SKM-1 treated with dmso at 0.1 percent for 144 hours (cell line): ENCODE measurements around the gene LRRC74A.

Experiments used
- DNase-seq: peaks from one replicate; lab custom pipeline; 2025; ENCODE audit not compliant: unreplicated experiment; lab: John Stamatoyannopoulos, UW

LRRC74A gene

DNA sequence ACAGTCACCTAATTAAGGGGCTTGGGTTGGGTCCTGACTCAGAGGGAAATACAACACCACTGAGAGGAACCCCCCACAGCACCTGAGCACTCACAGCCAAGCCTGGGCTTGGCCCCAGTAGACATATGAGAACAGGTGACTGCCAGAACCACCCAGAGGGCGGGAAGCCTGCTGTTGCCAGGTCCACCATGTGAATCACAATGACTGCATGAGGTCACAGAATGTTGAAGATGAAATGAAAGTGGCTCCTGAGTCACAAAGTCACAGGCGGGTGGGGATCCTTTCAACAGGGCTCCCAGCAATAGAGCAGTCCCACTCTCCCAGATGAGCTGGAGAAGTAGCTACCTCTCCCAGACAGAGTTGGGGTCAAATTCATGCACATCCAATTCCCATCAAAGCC lies at the start of gene LRRC74A:
Gene LRRC74A, plus strand, starts transcription at position 287 of the 400 bp plus-strand sequence. CDS start 290 bp downstream, outside the sequence.
- no peak for DNase-seq

DNA sequence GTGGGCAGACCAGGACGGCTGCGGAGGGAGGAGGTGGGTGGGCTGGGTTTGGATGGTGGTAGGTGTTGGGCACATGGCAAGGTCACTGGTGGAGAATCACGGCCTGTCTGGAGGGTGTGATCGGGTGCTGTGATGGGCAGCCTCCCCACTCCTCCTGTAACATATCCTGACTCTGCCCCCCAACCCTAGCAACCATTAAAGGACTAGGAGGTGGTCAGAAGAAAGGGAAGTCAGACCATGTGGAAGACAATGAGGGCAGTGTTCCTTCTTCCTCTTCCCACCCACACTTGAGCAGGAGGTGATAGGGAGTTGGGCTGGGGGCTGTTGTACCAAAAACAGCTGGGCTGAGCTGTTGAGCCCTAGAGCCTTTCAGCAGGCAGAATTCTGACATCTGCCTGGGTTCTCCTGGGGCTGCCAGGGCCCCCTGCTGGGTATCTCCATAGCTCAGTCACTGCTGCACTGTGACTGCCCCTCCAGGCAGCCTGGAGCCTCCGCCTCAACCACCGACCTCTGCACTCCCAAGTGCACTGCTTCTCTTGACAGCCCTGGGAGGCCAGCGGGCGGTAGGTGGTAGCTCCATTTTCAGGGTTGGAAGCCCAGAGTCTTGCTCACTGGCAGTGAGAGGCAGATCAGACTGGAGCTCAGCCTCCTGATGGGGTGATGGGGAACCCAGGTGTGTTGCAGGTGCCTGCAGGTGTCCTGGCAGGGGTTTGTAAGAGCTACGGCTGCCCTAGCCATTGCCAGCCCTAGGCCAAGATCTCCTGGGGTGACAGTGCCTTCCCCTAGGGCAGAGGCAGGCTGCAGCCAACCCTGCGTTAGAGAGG lies 49.6 kb upstream of the LRRC74A start:
- no peak for DNase-seq

DNA sequence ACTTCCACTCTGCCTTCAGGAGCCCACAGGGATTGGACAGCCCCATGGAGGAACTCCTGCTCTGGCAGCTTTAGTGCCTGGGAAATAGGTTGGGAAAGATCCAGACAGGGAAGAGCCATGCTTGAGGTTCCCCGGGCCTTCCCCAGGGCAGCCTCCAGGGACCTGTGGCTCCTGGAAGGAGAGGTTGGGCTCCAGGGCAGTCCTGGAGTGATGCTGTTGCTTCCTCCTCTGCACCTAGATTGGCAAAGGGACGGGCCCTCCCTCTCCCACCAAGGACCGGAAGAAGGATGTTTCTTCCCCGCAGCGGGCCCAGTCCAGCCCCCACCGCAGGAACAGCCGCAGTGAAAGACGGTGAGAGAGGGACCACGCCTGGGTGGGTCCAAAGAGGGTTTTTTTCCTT lies 48.5 kb upstream of the LRRC74A start:
- DNase-seq = no peak

DNA sequence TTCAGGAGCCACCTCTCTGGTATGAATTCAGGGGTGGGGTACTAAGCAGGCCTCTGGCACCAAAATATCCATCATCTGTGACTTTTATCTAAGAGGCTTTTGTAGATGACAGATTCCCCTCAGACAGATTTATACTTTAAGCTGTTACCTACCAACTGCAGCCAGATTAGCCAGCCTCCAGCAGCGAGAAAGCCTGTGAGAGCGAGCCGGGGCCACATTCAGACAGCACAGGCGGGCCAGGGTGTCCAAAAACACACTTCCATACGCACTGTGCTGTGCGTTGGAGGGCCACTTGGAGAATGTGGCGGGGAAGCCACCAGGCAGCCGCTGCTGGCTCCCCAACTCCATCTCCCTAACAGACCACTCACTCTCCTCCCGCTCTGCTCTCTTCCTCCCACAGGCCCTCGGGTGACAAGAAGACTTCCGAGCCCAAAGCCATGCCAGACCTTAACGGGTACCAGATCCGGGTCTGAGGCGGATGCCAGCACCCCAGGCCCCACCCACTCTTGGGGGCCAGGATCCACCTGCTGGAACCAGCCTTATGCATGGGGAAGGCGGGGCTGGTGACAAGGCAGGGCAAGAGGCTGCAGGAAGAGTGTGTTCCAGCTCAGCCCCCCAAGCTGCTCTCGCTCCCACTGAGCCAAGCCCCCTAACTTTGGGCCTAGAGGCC lies 47.5 kb upstream of the LRRC74A start:
- DNase-seq = no peak

DNA sequence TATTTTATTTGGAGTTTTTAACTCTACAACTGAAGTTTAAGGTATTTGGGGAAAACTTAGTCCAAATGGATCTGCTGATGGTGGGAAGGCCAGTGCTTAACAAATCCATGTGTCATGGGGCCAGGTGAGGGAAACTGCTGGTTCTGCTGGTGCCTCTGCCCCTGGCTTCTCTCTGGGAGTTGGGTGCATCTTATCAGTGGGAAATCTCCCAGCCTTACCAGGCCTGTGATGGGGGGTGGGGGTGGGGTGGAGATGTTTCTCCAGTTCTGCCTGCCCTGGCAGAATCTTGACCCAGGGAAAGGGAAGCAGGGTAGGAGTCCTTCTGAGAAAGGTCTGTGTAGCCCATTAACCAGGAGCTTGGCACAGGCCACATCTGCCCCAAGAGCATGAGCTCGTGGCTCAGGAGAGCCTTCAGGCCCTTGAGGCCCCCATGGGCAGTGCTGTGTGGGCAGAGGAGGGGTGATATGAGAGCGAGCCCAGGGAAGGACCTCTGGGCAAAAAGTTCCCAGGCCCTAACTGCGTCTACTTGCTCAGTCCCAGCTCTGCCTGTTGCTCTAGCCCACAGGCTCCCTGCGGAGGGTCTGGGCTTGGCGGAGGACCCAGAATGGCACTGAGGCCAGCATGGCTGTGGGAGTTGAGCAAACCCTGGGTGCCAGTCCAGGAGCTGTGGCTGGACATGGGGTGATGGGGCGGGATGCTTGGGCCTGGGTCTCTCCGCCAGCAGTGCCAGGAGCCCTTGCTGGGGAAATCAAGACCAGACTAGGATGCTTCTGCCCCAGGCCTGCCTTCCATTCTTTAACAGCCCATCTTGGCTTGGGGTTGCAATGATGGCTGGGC lies 46.8 kb upstream of the LRRC74A start:
- no peak for DNase-seq

DNA sequence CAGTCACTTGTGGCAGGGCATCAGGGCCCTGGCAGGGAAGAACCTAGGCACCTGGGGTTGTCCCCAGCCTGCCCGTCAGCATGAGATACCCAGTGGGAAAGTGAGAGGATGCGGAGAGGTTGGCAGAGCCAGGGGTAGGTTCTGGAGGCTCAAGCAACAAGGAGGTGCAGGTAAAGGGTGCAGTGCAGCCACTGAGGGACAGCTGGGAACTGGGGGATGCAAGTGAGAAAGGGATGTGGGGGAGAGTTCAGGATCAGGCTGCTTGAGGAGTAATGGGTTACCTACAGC lies 46.2 kb upstream of the LRRC74A start:
- no peak for DNase-seq

DNA sequence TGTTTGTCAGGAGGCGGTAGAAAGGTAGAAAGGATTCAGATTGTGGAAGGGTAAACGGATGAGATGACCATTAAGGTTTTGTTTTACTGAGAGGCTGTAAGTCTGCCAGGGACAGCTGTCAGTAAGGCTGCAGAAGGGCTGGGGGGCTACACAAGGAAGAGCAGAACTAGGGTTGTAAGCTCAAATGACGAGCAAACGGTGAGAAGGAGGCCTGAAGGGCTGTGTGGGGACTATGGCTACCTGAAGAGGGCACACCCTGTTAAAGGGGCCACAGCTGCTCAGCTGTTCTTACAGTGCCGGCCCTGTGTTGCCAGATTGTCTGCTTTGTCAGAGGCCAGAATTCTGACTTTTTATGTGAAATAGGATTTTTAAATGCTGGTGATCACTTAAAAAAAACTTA lies 45.8 kb upstream of the LRRC74A start:
- DNase-seq = no peak

DNA sequence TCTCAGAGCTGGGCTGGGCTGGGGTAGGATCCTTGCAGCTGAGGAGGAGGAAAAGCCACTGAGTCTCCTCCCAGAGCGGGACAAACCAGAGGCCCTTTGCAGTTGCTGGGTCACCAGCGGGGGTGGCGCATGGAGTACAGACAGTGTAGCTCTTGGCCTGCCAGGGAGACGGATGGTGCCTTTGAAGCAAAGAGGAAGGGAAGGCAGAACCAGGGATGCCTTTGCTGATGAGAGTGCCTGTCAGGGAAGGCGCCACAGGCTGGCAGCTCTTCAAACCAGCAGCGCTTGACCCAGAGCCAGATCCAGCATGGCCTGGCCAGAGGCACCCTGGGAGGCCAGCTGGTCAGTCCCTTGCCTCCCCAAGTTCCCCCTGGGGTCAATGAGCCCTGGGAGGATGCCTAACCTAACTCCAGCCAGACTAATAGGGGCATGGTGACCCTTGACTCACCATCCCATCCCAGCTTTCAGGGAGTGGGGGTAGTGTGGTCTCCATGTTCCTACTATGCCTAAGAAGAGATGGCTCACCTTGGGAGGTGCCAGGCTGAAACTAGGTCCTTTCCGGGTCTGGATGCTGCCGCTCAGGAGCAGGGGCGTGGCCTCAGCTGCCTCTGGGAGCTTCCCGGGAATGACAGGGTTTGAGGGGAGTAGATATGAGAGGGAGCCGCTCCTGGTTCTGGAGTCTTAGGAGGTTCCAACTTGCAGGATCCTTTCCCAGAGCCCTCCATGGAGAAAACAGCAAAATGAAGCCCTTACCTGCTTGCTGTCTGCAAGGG lies 45.1 kb upstream of the LRRC74A start:
- DNase-seq = no peak

DNA sequence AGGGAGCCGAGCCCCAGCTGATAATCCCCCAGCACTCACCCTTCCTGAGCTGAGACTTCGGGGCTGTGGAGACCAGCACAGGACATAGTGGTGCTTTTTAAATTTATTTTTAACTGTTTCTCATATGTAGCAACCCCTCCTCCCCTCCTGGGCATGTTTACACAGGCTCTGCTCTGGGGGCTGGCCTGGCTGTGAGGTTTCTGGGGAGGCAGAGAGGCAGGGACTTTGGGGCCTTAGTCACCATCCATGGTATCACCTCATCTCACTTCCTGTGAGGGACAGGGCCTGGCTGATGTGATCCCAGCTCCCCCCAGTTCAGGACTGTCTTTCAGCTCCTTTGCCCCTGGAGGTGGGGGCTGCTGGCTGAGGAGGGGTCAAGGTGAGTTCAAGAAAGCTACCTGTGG lies 44.6 kb upstream of the LRRC74A start:
- DNase-seq = no peak

DNA sequence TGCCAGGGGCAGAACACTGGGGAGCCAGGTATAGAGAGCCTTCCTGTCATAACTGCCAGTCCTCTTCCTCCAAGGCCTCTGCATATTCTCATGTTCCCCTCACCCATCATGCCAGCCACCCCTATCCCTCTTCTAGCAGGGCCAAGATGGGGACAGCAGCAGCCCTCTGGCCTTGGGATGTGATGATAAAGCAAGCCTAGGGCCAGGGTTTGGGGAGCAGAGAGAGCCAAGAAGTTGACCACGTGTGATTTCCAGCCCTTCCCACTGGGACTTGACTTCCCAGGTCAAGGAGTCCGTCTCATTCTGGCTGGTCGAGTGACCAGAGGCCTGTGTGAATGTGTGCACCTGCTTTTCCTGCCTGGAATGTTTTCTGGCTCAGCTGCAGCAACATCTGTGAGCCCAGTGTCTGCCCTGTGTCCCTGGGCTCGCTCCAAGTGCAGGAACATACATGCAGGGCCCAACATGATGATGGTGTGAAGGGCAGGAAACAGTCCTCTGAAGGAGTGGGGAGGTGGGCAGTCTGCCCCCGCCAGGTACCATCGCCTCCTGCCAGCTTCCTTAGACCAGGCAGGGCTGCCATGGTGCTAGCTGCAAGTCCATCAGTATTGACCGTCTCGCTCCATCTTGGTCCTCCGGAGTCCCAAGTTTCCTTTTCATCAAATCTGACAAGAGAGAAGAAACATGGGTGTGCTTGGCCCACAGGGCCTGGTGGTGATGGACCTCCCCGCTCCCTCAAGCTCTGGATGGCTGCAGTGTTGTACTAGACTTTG lies 43.9 kb upstream of the LRRC74A start:
- DNase-seq = no peak

DNA sequence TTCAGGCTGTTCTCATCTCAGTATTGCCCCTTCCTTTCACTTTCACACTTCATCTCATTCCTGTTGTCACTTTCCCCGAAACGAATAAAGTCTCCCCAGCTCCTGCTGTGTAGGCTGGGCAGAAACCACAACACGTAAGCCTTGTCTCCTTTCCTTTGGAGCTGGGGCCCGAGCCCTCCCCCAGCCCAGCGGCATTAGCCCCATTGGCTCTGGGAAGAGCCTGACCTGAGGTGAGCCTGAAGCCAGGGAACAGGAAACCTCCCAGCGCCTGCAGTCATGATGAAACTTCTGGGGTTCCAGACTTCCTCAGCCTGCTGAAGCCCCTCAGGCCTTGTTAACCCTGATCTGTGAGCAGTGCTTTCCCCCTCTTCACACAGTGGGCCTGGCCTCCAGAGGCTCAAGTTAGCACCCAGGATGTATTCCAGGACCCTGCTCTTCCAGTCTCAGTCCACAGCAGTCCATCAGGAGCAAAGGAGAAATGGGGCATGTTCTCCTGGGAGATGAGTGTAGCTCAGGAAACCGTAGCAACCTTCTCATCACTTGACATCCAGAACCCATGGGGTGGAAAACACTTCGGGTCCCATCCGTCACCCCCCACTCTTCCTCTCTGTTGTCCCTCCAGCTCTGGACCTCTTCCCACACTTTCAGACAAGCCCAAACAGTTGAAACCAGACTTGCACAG lies 43.2 kb upstream of the LRRC74A start:
- DNase-seq = no peak

DNA sequence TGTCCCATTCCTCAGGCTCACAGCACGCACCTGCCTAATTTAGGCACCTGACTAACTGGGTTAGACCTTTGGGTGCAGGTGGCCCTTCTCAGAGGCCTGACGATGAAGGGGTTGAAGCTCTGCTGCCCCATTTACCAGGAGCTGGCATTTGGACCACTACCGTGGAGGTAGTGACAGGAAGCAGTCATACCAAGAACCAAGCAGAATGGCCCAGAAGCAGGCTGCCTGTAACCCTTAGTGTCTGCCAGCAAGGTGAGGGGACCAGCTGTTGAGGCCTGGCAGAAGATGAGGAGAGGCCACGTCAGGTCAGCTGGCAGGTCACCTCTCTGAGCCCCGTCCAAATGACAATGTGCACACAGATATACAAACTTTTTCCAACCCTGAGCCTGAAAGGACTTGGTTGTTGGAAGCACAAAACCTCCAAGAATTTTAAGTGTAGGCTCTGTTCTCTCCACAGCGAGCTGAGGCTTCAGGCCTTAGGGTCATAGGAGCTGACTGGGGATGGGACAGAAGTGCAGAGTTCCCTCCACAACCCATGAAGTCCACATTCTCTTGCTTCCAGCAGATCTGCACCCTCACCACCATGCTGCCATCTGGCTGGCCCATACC lies 41.8 kb upstream of the LRRC74A start:
- DNase-seq = no peak

DNA sequence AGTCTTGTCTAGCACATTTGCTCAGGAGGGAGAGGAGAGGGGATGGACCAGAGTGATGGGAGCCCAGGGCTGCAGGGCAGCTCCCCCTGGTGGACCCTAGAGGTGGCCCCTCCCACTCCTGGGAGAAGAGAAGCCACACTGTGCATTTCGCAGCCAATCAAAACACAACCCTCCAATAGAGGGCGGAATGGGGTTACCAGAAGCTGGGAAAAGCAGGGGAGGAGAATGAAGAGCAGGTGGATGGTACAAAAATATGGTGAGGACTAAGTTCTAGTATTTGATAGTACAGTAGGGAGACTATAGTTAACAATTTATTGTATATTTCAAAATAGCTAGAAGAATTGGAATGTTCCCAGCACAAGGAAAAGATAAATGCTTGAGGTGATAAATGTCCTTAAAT lies 41.3 kb upstream of the LRRC74A start:
- peak; percentile 26 for DNase-seq

DNA sequence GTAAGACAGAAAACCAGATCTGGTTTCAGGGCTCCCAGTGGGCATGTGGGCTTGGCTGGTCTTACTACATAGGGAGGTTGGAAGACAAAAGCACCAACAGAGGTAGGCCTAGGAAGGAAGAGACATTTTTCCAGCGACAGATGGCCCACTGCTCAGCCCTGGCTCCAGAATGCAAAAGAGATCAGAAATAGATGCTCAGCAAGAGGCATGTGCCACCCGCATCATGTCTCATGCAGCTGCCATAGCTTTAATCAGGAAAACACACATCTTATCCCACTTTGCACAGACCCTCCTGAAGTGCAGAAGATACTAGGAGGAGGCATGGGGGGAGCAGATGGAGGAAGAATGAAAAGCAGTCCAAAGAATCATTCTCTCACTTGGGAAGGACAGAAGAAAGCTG lies 39.6 kb upstream of the LRRC74A start:
- DNase-seq = no peak

DNA sequence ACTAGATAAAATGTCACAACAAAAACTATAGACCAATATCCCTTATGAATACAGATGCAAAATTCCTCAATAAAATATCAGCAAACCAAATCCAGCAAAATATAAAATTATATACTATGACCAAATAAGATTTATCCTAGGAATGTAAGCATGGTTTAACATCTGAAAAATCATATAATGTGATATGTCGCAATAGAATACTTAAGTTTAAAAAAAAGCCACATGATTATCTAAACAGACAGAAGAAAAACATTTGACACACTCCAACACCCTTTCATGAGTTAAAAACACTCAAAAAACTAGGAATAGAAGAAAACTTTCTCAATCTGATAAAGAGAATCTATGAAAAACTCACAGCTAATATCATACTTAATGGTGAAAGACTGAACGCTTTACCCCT lies 33.8 kb upstream of the LRRC74A start:
- DNase-seq = no peak

DNA sequence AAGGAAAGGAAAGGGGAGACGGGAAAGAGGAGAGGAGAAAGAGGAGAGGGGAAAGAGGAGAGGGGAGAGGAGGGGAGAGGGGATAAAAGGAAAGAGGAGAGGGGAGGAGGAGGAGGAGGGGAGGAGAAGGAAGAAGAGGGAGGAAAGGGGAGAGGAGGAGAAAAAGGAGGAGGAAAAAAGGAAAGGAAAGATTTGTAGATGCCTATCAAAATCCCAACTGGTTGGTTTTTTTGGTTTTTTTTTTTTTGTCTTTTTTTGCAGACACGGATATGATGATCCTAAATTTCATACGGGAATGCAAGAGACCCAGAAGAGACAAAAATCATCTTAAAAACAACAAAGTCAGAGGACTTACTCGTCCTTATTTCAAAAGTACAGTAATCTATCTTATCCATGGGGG lies 32.9 kb upstream of the LRRC74A start:
- DNase-seq = no peak

DNA sequence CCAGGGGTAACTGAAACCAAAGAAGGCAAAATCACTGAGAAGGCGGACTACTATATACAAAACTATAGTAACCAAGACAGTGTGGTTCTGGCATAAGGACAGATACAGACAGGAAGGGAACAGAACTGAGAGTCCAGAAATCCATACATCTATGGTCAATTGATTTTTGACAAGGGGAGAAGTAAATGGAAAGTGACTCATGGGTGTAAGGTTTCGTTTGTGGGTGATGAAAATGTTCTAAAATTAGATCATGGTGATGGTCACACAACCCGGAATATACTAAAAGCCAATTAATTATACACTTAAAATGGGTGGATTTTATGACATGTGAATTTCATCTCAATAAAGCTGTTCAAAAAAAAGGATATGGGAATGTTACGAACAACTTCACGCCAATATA lies 32.3 kb upstream of the LRRC74A start:
- DNase-seq = no peak

DNA sequence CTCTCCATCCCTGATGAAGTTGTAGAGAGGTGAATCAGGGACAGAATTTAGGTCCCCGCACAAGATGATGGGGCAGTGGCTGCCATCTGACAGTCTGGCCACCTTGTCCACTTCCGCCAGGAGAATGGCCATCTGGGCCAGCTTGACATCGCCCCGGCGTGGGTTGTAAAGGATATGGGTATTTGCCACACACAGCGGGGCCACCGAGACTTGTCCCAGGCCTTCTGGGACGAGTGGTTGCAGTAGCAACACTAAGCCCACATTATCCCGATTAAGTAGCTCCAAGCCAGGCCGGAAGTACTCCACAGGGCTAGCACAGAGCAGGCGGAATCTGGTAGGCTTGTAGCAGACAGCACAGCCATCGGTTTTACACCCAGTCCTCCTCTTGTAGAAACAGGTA lies 19.8 kb upstream of the LRRC74A start:
- DNase-seq = no peak

DNA sequence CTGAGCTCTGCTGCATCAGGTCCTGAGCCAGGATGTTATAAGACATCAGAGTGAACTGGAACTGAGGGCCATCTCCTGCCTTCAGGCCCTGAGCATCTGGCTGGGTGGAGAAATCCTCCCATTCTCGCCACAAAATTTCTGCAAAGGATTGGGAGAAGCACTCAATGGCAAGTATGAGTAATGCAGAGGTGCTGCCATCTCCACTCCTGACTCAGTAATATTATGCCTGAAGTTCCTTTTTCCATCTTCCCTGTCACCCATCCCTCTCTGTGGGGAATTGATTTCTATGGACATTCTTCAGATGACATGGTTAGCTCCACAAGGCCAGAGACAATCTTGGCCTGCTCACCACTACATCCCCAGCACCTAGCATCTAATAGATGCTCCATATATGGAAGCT lies 18.2 kb upstream of the LRRC74A start:
- no peak for DNase-seq

DNA sequence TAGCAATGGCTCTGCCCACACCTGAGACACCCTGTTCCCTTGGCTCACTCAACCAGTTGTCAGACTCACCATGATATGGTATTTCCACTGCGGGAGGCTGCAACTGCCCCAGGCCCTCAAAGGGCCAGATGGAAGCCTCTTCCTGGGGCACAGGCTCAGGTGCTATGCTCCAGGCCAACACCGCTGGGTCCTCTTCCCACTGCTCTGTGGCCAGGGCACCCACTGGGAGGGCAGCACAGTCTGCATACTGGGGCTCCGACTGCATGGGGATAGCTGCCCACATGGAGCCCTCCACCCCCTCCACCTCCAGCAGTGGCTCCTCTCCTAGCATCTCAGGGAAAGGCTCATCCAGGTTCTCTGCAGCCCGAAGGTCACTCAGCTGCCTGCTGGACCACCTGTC lies 17.2 kb upstream of the LRRC74A start:
- DNase-seq = no peak
